GM19043 (cell line): ENCODE results near the gene SYNRG.

ENCODE experiments used
- ATAC-seq: cut with Tn5 transposase; IDR thresholded peaks from one replicate; pipeline ENCODE4 v1.9.1; 2021; ENCODE audit warnings: low read depth; ENCODE audit not compliant: unreplicated experiment

Gene SYNRG

GRCh38 chr17:37551788-37552187 lies 57.4 kb downstream of the SYNRG start:
- no peak for ATAC-seq

- no peak for ATAC-seq
These were observed 61.2 kb downstream of the SYNRG start for GRCh38 chr17:37547986-37548385.

GRCh38 chr17:37546302-37546701 lies 62.9 kb downstream of the SYNRG start:
- ATAC-seq, result no peak

- no peak for ATAC-seq
These were observed 63.7 kb downstream of the SYNRG start for GRCh38 chr17:37545486-37545885.

- ATAC-seq, result no peak
These were observed 65.6 kb downstream of the SYNRG start for GRCh38 chr17:37543637-37544052.

GRCh38 chr17:37541880-37542660 lies 67.1 kb downstream of the SYNRG start:
- ATAC-seq, result no peak

- no peak for ATAC-seq
These were observed 70.1 kb downstream of the SYNRG start for GRCh38 chr17:37538981-37539659.

GRCh38 chr17:37535906-37536305 lies 73.3 kb downstream of the SYNRG start:
- ATAC-seq, result no peak

- ATAC-seq, result no peak
These were observed 76.5 kb downstream of the SYNRG start for GRCh38 chr17:37532756-37533155.

- ATAC-seq, result no peak
These were observed 78.8 kb downstream of the SYNRG start for GRCh38 chr17:37530420-37530819.

- no peak for ATAC-seq
These were observed 81.9 kb downstream of the SYNRG start for GRCh38 chr17:37527249-37527851.

GRCh38 chr17:37523715-37524219 lies 85.5 kb downstream of the SYNRG start:
- no peak for ATAC-seq

GRCh38 chr17:37521821-37522220 lies 87.4 kb downstream of the SYNRG start:
- no peak for ATAC-seq

GRCh38 chr17:37520174-37520573 lies 89.0 kb downstream of the SYNRG start:
- no peak for ATAC-seq

- no peak for ATAC-seq
These were observed 89.8 kb downstream of the SYNRG start for GRCh38 chr17:37519251-37519985.

GRCh38 chr17:37518826-37519225 lies 90.4 kb downstream of the SYNRG start:
- no peak for ATAC-seq

- no peak for ATAC-seq
These were observed 91.3 kb downstream of the SYNRG start for GRCh38 chr17:37517881-37518280.

GRCh38 chr17:37516127-37516571 lies 93.1 kb downstream of the SYNRG start:
- ATAC-seq, result no peak

- ATAC-seq, result no peak
These were observed 95.5 kb downstream of the SYNRG start for GRCh38 chr17:37513711-37514110.

- ATAC-seq, result no peak
These were observed 96.7 kb downstream of the SYNRG start for GRCh38 chr17:37512442-37513068.
